Panc1 (cell line): ENCODE results near the gene AADACL3. TPM values are rescaled to one million over a fixed set of nuclear protein-coding genes. Genes with fewer than 3 reads are reported as not detected.

Experiments used
- ATAC-seq: fragments of 200-7000 bp; cut with Tn5 transposase; 2 replicates; pipeline ENCODE4 v1.9.1; 2020; ENCODE audit warnings: mild to moderate bottlenecking, moderate library complexity
- BruUV-seq: library from RNA; stranded (reverse); fragments of 400-500 nt; replicated peaks from 2 replicates; lab custom pipeline; 2021; lab: Mats Ljungman, UMichigan
- CTCF ChIA-PET: fragments of 300-600 bp; sonication (Branson Sonifier 250); formaldehyde crosslinking; loops from one replicate; lab custom pipeline; 2022; ENCODE audit warnings: antibody characterized with exemption; lab: Charles Lee
- POLR2A ChIA-PET: fragments of 300-600 bp; sonication (Branson Sonifier 250); formaldehyde crosslinking; loops from one replicate; lab custom pipeline; 2022; ENCODE audit warnings: antibody characterized with exemption; lab: Charles Lee
- DNase-seq: peaks from one replicate; pipeline ENCODE4 v3.0.0-alpha.2; 2010; ENCODE audit warnings: low read depth, low spot score
- H3K27ac ChIP-seq: 2 replicates; pipeline ENCODE4 v1.5.1; 2011; ENCODE audit warnings: mild to moderate bottlenecking, low read length, inconsistent platforms
- H3K27me3 ChIP-seq: fragments of 200-500 bp; sonication (Bioruptor generic); 2 replicates; pipeline ENCODE4 v1.6.0; 2014; ENCODE audit warnings: low read length, inconsistent platforms; ENCODE audit not compliant: control insufficient read depth, insufficient read depth
- H3K36me3 ChIP-seq: fragments of 200-500 bp; sonication (Bioruptor generic); 2 replicates; pipeline ENCODE4 v1.5.1; 2014; ENCODE audit warnings: inconsistent platforms, mild to moderate bottlenecking, low read length, moderate library complexity; ENCODE audit not compliant: control insufficient read depth, insufficient read depth
- H3K4me1 ChIP-seq: 2 replicates; pipeline ENCODE4 v1.5.1; 2011; ENCODE audit warnings: inconsistent platforms, mild to moderate bottlenecking, low read length, moderate library complexity; ENCODE audit not compliant: control insufficient read depth, insufficient read depth
- H3K4me3 ChIP-seq, 2 experiments: 2 replicates each; pipeline ENCODE4 v1.5.1; 2011 to 2012; ENCODE audit warnings: low read depth in 2 of 2, low read length in 2 of 2, mild to moderate bottlenecking in 2 of 2, inconsistent platforms in 1 of 2, moderate library complexity in 1 of 2
- H3K9me3 ChIP-seq: fragments of 200-500 bp; sonication (Bioruptor generic); 2 replicates; pipeline ENCODE4 v1.5.1; 2014; ENCODE audit warnings: low read depth, mild to moderate bottlenecking, inconsistent platforms, low read length, moderate library complexity; ENCODE audit not compliant: control insufficient read depth, insufficient read depth
- POLR2AphosphoS5 ChIP-seq: IDR thresholded peaks from 2 replicates; pipeline ENCODE4 v1.6.1; 2012; ENCODE audit warnings: mild to moderate bottlenecking, low read depth, low read length, moderate library complexity
- SIN3A ChIP-seq: IDR thresholded peaks from 2 replicates; pipeline ENCODE4 v1.6.1; 2012; ENCODE audit warnings: low read depth, mild to moderate bottlenecking, low read length, moderate library complexity, borderline replicate concordance; ENCODE audit not compliant: insufficient read depth
- TCF7L2 ChIP-seq: IDR thresholded peaks from 2 replicates; pipeline ENCODE4 v1.6.1; 2011; ENCODE audit warnings: mild to moderate bottlenecking, low read depth, low read length, inconsistent platforms
- in situ Hi-C: cut with HindIII; loops from 2 replicates; pipeline ENCODE4 v1.10.0; 2016; ENCODE audit warnings: low sequenced_read_pairs, low pct_unique_long_range_greater_than_20kb
- intact Hi-C: fragments of 100-400 bp; cut with micrococcal nuclease; formaldehyde crosslinking; loops from one replicate; pipeline ENCODE4 v1.10.0; 2022; ENCODE audit not compliant: unreplicated experiment
- total RNA-seq: library from RNA; stranded (reverse); gene quantifications from one replicate; pipeline ENCODE4 v1.2.1, GENCODE V29; 2021; ENCODE audit not compliant: unreplicated experiment
- TF ChIP-seq, protein P1 (sequence below): fragments of 450-650 bp; IDR thresholded peaks from 2 replicates; pipeline ENCODE4 v1.5.1; 2017; ENCODE audit warnings: mild to moderate bottlenecking
- TF ChIP-seq, protein P2 (sequence below), 2 experiments: IDR thresholded peaks; 2 replicates each; pipeline ENCODE4 v1.6.1; 2011 to 2012; ENCODE audit warnings: low read depth in 2 of 2, control low read depth in 1 of 2, low read length in 1 of 2, mild to moderate bottlenecking in 1 of 2, moderate library complexity in 1 of 2; ENCODE audit not compliant: insufficient read depth in 1 of 2

Gene AADACL3
- total RNA-seq, 1 experiment from 2014 or later: not detected

DNA sequence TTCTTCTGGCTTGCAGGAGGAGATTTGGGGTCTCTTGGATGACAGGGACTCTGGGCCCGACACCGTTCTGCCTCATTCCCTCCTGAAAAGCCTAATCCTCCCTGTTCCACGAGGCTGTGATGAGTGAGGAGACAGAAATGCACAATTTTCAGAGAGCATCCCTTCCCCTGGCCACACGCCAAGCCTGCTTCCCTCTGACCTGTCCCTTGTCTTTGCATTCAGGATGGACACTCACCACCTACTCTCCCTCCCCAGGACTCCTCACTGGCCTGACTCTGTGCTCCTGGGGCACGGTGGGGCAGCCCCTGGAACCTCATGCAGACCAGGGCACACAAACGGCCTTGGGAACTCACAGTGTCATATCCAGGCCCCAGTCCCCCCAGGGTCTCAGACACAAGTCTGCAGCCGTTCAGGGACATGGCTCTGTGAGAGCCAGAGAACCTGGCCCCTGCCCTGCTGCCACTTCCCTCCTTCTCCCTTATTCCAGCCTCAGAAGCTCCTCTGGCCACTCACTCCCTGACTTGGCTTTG, 54.1 kb downstream of the AADACL3 start:
- DNase-seq (no peak), ATAC-seq (no peak)
- Histone ChIP-seq H3K27me3 (no peaks in the 10 kb centered on the region), H3K4me1 (no peaks in the 10 kb centered on the region), H3K27ac (no peak overlapping the region), H3K36me3 (no peaks in the 10 kb centered on the region), H3K9me3 (no peaks in the 10 kb centered on the region), H3K4me3 (no peak overlapping the region)
- intact Hi-C loops: no loop called here
- in situ Hi-C loops: no loop called here
- BruUV-seq: no TSS peak
- CTCF ChIA-PET: interaction anchor here (0.6 kb wide), 1 partner anchor 706 kb away, joined by 3 read pairs; no protein-coding TSS in a partner anchor
- TF ChIP-seq, protein P1, sequence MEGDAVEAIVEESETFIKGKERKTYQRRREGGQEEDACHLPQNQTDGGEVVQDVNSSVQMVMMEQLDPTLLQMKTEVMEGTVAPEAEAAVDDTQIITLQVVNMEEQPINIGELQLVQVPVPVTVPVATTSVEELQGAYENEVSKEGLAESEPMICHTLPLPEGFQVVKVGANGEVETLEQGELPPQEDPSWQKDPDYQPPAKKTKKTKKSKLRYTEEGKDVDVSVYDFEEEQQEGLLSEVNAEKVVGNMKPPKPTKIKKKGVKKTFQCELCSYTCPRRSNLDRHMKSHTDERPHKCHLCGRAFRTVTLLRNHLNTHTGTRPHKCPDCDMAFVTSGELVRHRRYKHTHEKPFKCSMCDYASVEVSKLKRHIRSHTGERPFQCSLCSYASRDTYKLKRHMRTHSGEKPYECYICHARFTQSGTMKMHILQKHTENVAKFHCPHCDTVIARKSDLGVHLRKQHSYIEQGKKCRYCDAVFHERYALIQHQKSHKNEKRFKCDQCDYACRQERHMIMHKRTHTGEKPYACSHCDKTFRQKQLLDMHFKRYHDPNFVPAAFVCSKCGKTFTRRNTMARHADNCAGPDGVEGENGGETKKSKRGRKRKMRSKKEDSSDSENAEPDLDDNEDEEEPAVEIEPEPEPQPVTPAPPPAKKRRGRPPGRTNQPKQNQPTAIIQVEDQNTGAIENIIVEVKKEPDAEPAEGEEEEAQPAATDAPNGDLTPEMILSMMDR: no peak
- TF ChIP-seq SIN3A (no peak), TCF7L2 (no peak), POLR2AphosphoS5 (no peak)
- TF ChIP-seq, protein P2, sequence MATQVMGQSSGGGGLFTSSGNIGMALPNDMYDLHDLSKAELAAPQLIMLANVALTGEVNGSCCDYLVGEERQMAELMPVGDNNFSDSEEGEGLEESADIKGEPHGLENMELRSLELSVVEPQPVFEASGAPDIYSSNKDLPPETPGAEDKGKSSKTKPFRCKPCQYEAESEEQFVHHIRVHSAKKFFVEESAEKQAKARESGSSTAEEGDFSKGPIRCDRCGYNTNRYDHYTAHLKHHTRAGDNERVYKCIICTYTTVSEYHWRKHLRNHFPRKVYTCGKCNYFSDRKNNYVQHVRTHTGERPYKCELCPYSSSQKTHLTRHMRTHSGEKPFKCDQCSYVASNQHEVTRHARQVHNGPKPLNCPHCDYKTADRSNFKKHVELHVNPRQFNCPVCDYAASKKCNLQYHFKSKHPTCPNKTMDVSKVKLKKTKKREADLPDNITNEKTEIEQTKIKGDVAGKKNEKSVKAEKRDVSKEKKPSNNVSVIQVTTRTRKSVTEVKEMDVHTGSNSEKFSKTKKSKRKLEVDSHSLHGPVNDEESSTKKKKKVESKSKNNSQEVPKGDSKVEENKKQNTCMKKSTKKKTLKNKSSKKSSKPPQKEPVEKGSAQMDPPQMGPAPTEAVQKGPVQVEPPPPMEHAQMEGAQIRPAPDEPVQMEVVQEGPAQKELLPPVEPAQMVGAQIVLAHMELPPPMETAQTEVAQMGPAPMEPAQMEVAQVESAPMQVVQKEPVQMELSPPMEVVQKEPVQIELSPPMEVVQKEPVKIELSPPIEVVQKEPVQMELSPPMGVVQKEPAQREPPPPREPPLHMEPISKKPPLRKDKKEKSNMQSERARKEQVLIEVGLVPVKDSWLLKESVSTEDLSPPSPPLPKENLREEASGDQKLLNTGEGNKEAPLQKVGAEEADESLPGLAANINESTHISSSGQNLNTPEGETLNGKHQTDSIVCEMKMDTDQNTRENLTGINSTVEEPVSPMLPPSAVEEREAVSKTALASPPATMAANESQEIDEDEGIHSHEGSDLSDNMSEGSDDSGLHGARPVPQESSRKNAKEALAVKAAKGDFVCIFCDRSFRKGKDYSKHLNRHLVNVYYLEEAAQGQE (IDR thresholded peaks at IDR 0.05; ENCODE audit: insufficient read depth in 1 of 2, low read depth in 2 of 2, low read length in 1 of 2): no peak
- POLR2A ChIA-PET: no interaction called here

DNA sequence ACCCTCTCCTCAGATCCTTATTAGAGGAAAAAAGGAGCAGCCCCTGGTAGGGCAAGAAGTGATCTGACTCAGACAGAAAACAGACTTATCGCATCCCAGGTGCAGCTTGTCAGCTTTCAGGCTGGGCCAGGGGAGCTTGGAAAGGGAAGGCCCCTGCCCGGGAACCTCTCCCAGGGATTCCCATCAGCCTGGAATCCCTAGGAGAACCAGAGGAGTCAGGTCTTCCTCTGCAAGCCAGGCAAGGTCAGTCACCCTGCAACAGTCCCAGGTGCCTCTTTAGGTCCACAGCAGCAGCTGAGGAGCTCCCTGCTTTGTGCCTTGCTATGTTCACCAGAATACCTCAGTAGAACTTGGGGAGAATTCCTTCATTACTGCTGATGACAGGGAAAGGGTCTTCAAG, 54.7 kb downstream of the AADACL3 start:
- in situ Hi-C loops: no loop called here
- H3K4me3 ChIP-seq: no peak overlapping the region
- H3K9me3 ChIP-seq: no peaks in the 10 kb centered on the region
- H3K27me3 ChIP-seq: no peaks in the 10 kb centered on the region
- no TSS peak for BruUV-seq
- TF ChIP-seq TCF7L2 (no peak), SIN3A (no peak), POLR2AphosphoS5 (no peak)
- TF ChIP-seq, protein P2 (IDR thresholded peaks at IDR 0.05; ENCODE audit: insufficient read depth in 1 of 2, low read depth in 2 of 2, low read length in 1 of 2): no peak
- TF ChIP-seq, protein P1: no peak
- H3K36me3 ChIP-seq: no peaks in the 10 kb centered on the region
- intact Hi-C loops: no loop called here
- CTCF ChIA-PET: interaction anchor here (0.6 kb wide), 1 partner anchor 706 kb away, joined by 3 read pairs; no protein-coding TSS in a partner anchor
- H3K27ac ChIP-seq: no peak overlapping the region
- H3K4me1 ChIP-seq: no peaks in the 10 kb centered on the region
- POLR2A ChIA-PET: no interaction called here
- ATAC-seq (no peak), DNase-seq (no peak)
